Vagina (tissue), 1 donor: ENCODE results near the gene RNF6. TPM values are rescaled to one million over a fixed set of nuclear protein-coding genes. Genes with fewer than 3 reads are reported as not detected.

ENCODE experiments used
- total RNA-seq: library from RNA; depleted of rRNA; stranded (reverse); fragments of >200 nt; gene quantifications from one replicate; pipeline ENCODE4 v1.2.3, GENCODE V29; 2016

RNF6 gene
- total RNA-seq, 1 donor from 2014 or later = 22.1 TPM

Other genes starting within 250 kb of the RNF6 start
- not detected for gene SHISA2, start 170.3 kb downstream of the RNF6 start, total RNA-seq
- gene CDK8, start 31.8 kb upstream of the RNF6 start, total RNA-seq = 11.3 TPM